ENCODE results near the gene ARMC9.
"Not testable (repeated sequence)": the region's sequence is repeated elsewhere in the genome, so short reads cannot be mapped to it uniquely, and the experiment has no call there.

ARMC9 gene

DNA sequence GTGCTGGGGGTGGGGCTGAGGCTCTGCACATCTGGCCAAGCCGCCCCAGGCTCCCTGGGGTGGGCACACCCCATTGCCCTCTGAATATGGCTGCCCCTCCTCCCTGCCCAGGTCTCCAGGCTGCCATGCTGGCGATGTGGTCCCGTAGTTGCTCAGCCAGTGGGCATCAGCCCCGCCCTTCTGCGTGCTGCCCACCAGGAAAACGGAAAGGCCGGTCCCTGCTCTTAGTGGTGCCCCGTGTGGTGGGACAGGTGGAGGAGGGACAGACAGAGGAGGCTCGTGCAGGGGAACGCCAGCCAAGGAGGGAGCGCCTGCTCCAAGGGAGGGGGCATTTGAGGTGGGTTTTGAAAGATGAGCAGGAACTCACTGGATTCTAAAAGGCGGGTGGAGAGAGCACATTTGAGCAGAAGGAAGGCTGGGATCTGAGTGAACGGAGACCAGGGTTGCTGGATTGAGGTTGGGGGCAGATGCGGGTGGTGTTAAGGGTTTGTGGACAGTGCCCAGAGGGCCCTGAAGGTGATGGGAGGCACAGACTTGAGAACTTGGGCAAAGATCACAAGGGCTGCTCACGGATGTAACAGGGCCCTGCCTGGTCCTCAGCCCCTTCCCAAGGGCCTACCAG, 190.4 kb downstream of the ARMC9 start:
- no peak for DNase-seq

DNA sequence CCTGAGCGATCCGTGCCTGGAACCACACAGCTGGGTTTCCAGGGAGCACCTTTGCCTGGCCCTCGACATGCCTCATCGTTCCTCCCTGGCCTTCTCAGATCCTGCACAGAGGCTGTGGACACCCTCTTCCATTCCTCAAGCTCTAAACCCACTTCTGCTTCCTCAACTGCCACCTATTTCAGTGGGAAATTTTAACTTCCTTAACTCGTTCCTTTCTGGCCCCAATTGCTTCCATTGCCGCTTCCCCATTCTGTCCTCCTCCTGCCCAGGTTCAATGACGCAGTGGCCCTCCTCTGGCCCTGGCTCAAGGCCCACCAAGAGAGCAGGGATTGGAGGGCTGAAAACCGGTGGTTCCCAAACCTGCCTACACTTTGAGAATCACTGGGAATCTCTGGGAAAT, 192.2 kb downstream of the ARMC9 start:
- no peak for DNase-seq

DNA sequence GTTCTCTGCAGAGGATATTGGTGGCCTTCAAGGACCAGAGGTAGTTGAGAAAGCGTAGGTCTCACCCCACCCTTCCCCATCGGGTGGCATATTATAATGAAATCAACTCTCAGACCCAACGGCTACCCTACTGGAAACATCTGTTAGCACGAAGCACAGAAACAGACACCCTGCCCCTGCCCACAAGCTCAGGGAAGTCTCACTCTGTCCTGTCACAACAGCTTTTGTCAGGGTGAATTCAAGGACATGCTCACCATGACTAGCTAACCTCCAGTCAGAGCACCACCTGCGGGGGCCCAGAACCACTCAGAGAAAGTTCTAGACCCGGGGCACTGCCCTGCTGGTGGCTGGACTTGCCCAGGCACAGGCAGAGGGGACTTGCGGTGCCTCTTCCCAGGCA, 193.6 kb downstream of the ARMC9 start:
- DNase-seq, result no peak

DNA sequence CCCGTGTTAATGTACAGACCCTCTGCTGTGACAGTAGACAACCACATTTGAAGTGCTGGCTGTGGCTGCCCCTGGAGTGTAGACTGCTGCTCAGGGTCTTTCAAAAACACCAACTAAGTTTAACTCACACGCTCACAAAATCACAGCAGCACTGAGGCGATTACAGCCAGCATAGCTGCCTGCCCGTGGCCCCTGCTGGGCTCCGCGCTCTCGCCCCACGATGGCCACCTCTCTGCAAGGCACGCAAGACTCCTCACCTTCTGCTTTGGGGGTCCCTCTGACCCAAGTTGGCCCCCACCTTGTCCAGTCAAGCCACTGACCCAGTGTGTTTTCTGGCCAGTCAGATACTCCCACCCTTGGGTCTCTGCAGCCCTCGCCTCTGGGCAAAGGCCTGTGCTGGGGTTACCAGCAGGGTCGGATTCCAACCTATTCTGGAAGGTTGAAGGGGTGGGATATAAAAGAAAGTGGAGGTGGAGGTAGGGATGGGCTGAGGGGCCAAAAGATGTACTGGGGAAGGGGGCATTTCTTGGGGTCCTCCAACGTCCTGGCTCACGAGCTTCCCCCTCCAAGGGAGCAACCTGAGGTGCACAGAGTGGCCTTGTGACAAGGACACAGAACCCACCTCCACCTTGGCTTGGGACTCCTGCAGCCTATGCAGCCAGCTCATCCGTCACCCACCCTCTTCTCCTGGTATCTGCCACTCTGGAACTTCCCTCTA, 194.2 kb downstream of the ARMC9 start:
- DNase-seq, result no peak

DNA sequence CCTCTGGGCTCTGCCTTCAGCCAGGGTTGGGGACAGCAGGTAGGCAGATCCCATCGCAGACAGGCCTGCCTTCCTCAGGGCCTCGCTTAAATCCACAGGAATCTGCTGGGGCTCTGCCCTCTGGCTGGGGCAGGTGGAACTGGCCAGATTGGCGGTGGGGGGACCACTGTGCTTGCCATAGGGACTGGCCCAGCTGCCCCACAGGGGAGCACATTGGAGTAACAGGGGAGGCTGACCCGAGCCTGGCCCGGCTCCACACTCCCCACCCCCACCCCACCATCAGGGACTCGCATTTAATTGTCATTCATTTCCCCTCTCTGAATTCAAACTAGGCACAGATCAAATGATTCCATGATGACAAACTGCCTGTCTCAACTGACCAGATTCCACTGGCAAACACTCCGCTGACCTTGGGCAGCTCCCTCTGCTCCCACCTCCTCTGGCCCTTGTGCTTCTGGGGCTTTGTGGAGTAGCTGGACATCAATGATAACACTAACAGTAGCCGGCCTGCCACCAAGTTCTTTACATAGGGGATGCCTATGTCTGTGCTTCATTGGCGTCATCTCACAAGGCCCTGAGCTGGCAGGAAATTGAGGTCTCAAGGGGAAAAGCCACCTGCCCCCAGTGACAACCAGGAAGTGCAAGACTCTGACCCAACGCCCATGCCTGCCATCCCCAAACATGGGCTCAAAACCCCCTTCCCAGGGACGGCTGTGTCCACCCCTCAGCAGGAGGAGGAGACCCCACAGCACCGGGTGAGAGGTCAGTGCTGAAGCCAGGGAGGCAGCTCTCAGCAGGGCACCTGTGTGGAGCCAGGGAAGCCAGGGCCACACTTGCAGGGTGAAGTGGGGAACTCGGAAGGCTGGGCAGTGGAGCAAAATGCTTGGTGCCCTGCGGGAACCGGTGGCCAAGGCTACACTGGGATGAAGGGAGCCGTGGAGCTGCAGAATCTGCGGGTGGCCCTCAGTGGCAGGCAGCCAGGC, 195.0 kb downstream of the ARMC9 start:
- DNase-seq, result no peak

DNA sequence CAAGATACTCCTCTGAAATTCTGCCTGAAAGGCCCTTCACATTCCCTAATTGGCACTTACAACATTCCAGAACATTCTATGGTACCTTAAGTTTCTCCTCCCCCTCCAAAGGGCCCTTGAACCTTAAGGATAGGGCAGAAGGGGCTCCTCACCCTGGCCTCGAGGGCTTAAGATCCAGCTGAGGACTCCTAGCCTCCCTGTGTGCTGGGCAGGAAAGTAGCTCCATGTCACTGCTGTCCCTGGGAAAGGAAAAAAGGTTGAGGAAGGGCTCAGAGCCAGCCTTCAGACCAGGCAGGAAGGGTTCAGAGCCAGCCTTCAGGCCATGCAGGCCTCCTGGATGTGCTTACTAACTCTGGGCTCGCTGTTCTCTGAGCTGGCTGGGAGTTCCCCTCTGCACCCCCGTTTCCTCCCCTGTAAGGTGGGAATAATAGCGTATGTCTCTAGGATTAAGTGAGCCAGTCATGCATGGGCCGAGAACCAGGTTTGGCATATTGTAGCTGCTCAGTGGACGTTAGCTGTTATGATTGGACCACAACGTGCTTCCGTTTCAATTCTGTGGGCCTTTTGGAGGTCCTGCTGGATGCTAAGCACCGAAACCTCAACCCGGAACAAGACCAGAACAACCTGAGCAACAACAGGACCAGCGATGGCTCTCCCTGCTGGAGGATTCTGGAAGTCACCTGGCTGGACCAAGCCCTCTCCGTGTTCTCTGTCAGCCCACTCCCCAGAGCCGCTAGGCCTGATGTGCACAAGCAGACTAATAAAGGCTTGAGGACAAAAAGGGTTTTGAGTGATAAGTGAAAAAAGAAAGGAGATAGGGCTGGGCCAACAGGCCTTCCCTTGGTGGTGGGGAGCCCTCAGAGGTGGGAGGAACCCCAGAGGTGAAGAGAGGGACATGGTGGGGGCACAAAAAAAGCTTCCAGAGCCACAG, 196.0 kb downstream of the ARMC9 start:
- no peak for DNase-seq

DNA sequence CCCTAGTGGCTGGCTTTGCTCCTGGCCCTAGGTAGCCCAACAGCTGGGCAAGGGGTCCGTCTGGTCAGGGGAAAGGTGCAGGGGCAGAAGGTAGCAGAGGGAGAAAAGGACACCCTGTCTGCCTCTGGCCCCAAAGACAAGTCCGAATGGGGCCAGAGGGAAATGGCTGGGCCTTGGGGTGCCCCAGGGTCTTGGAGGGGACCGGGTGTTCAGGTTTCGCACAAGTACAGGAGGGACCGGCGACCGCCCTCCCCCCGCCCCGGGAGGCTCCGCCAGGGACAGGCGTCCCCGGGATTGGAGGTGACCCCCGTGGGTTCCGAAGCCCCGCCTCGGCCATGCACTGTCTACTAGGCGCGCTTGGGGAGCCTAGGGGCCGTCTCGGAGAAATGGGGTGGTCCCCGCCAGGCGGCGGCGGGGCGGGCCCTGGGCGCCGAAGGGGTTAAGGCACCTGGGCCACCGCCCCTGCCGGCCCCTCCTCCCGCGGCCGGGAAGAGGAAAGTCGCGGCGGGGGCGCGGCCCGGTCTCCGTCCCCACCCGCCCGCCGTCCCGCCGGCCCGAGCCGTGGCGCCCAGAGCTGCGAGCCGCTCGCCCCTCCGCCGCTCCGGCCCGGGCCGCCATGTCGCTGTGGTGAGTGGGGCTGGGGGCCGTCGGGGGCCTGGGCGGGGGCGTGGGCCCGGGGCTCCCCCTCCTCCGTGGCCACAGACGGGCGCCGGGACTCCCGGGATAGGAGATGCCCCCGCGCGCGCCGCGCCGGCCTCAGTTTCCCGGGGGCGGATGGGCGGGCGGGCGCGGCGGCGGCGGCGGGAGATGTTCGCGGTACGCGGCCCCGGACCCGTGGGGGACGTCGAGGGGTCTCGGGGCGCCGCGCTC, 197.0 kb downstream of the ARMC9 start, which contains the start of gene B3GNT7:
TSS of gene B3GNT7 (plus strand) at position 523 of the 870 bp plus-strand sequence. CDS start at position 617, 94 bp downstream.
- DNase-seq, result no peak

DNA sequence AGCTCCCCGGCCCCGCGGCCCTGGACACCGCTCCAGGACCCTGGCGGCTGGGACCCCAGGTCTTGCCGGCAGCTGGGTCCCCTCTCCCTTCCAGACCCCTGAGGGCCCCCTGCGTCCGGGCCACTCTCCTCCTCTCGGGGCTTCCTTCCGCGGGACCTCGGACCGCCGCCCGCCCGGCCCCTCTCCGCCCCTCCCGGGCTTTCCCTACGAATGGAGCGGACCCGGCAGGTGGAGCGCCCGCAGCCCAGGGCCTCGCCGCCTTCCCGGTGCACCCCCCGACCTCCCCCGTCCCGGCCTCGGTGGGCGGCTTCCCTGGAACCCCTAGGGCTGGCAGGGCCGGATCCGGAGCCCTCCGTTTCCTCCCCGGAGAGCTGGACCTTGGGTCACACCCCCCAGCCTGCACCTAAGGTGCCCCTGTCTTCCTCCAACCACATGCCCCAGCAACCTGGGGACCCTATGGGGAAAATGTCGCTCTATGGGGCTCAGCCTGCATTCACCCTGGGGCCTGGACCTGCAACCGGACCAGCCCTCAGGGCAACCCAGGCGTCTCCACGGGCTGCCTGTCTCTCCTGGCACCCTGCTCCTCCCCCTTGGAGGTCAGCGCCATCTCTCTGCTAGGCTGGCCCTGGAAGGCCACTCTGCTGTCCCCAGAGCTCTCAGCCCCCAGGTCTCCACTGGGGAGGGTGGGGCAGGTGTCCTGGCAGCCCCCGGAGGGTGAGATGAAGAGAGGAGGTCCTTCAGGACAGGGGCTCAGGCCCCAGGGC, 197.8 kb downstream of the ARMC9 start:
- no peak for DNase-seq

DNA sequence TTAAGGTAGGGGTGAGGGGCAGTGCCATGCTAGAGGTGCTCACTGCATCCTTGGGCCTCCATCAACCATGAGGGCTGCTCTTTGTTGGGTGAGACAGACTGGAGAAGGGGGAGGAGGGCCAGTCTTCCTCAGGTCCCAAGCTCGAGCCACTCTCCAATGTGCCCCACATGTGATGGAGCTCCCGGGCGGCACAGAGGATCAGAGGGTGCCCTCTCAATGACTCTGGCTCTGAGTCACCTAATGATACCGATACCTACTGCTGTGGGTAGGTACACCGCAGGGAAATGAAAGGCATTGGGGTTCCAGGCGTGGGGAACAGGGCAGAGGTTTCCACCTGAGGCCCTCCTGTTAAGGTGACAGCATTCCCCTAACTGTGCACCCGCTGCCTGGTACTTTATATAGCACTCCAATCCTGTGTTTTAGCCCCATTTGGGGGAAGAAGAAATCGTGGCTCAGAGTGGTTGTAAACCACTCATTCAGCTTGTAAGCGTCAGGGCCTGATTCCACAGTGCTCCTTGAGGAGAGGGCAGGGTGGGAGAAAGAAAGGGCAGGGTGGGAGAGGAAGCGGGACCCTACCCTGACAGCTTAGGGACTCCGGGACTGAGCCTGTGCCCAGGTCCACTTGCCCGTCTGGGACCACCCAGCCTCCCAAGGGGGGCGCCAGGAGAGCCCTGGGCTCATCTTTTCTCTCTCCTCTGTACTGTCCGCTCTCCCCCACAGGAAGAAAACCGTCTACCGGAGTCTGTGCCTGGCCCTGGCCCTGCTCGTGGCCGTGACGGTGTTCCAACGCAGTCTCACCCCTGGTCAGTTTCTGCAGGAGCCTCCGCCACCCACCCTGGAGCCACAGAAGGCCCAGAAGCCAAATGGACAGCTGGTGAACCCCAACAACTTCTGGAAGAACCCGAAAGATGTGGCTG, 198.8 kb downstream of the ARMC9 start:
- no peak for DNase-seq

DNA sequence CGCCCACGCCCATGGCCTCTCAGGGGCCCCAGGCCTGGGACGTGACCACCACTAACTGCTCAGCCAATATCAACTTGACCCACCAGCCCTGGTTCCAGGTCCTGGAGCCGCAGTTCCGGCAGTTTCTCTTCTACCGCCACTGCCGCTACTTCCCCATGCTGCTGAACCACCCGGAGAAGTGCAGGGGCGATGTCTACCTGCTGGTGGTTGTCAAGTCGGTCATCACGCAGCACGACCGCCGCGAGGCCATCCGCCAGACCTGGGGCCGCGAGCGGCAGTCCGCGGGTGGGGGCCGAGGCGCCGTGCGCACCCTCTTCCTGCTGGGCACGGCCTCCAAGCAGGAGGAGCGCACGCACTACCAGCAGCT, 199.5 kb downstream of the ARMC9 start:
- no peak for DNase-seq

DNA sequence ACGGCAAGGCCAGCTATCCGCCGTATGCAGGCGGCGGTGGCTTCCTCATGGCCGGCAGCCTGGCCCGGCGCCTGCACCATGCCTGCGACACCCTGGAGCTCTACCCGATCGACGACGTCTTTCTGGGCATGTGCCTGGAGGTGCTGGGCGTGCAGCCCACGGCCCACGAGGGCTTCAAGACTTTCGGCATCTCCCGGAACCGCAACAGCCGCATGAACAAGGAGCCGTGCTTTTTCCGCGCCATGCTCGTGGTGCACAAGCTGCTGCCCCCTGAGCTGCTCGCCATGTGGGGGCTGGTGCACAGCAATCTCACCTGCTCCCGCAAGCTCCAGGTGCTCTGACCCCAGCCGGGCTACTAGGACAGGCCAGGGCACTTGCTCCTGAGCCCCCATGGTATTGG, 200.2 kb downstream of the ARMC9 start:
- DNase-seq, result no peak

DNA sequence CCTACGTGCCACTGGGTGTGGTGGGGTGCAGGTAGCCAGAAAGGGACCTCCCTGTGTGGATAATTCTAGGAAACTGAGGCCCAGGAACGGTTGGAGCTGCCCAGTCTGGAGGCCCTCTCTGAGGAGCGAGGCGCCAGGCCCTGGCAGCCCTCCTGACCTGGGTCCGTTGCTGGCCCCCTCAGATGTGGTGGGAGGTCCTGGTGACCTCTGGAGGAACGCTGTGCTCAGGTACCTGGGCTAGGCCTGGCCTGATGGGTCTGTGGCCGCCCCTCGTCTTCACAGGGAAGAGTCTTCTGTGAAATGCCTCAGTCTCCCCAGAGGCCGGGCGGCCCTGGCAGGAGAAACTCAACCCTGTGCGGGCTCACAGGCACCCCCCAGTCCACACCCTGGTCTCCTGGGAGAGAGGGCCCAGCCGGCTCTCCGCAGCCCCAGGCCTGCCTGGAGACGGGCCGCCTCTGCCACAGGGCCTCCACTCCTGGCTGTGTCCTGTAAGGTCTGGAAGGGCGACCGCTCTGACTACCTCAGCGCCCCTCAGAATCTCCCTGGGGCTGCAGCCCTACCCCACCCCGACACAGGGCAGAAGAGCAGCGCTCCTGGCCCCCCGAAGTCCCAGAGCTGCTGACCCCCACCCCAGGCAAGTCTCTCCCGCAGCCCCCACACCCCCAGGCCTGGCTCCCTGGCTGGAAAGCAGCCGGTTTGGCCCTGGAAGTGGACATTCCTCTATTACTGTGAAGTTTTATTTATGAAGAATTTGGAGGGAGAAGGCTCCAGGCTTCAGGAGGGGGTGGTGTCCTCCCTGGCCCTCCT, 200.8 kb downstream of the ARMC9 start:
- DNase-seq, result no peak

DNA sequence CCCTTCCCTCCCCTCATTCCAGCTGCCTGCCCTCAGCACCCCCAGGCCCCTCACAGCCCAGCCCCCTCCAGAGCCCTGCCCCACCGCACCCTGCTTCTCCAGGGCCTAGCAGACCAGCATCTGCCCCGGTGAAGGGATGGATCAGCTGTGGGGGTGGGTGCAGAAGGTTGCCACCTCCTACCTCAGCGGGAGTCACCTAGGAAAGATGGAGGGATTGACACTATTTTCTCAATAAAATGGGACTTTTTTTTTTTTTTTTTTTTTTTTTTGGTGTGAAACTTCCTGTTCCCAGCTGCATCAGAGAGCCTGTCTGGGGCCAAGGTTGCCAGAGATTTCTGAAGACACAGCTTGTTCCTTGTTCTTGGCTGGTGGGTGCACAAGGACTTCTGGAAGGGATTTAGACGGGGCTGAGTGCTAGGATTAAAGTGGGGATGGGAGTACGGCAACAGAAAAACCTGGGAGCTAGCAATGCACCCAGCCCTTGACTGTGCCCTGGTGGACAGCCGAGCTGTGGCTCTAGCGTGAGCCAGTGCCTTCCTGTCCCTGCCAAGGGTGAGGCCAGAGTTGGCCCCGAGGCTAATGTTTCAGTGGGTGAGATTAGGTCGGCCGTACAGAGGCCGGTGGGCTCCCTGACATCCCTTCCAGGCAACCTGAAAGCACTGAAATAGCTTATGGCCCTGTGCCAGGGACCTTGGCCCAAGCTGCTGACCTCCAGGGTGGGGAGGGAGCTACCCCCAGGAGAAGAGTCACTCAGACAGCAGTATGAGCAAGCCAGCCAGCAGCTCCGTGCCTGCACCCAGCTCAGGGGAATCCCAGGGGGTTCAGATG, 201.6 kb downstream of the ARMC9 start:
- DNase-seq, result no peak

DNA sequence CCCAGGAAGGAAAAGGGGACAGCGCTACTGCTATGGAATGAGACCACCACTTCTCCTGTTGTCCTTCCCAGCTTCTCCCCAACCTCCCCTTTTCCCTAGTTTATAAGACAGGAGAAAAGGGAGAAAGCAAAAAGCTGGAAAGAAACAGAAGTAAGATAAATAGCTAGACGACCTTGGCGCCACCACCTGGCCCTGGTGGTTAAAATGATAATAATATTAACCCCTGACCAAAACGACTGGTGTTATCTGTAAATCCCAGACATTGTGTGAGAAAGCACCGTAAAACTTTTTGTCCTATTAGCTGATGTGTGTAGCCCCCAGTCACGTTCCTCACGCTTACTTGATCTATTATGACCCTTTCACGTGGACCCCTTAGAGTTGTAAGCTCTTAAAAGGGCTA, 202.2 kb downstream of the ARMC9 start:
- DNase-seq, result not testable (repeated sequence)

DNA sequence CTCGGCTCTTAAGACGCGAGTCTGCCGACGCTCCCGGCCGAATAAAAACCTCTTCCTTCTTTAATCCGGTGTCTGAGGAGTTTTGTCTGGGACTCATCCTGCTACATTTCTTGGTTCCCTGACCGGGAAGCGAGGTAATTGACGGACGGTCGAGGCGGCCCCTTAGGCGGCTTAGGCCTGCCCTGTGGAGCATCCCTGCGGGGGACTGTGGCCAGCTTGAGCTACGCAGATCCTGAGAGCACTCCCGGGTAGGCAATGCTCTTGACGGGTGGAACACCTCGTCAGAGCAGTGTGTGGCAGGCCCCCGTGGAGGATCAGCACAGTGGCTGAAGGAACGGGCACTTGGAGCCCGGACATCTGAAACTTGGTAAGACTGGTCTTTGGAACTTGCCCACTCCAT, 202.7 kb downstream of the ARMC9 start:
- DNase-seq, result not testable (repeated sequence)

DNA sequence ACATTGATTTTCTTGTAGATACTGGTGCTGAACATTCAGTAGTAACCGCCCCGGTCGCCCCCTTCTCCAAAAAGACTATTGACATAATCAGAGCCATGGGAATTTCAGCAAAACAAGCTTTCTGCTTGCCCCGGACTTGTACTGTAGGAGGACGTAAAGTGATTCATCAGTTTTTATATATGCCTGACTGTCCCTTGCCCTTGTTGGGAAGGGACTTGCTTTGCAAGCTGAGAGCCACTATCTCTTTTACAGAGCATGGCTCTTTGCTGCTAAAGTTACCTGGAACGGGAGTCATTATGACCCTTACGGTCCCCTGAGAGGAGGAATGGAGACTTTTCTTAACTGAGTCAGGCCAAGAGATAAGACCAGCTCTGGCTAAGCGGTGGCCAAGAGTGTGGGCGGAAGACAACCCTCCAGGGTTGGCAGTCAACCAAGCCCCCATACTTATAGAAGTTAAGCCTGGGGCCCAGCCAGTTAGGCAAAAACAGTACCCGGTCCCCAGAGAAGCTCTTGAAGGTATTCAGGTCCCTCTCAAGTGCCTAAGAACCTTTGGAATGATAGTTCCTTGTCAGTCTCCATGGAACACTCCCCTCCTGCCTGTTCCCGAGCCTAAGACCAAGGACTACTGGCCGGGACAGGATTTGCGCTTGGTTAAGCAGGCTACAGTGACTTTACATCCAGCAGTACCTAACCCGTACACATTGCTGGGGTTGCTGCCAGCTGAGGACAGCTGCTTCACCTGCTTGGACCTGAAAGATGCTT, 205.2 kb downstream of the ARMC9 start:
- not testable (repeated sequence) for DNase-seq

DNA sequence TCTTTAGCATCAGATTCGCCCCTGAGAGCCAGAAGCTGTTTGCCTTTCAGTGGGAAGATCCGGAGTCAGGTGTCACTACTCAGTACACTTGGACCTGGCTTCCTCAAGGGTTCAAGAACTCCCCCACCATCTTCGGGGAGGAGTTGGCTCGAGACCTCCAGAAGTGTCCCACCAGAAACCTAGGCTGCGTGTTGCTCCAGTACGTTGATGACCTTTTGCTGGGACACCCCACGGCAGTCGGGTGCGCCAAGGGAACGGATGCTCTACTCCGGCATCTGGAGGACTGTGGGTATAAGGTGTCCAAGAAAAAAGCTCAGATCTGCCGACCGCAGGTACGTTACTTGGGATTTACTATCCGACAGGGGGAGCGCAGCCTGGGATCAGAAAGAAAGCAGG, 205.8 kb downstream of the ARMC9 start:
- not testable (repeated sequence) for DNase-seq
